ENCODE results near the gene REEP1. TPM values are rescaled to one million over a fixed set of nuclear protein-coding genes. Genes with fewer than 3 reads are reported as not detected.
"Not testable (repeated sequence)": the region's sequence is repeated elsewhere in the genome, so short reads cannot be mapped to it uniquely, and the experiment has no call there.

The REEP1 gene
- total RNA-seq, 2 experiments from 2014 or later: 0.23 to 0.25 TPM

DNA sequence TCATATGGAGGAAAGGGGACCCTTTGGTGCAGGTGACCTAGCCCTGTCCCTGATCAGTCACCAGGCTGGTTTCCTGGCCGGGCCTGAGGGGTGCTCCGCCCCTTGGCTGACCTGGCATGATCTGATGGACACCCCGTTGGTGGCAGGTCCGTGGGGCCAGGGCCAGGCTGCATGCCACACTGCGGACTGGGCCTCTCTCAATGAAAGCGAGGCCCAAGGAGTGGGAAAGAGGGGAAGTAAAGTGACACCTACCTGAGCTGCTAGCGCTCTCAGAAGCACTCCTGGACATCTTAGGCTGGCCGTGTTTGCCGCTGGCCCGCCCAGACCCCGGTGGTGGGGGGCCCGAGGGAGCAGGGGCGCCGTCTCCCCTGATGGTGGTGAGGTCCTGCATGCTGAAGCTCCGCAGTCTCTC, 105.0 kb downstream of the REEP1 start:
- ChIA-PET CTCF (interaction anchor here (1.1 kb wide), 1 partner anchor 11 kb away, joined by 3 read pairs; no protein-coding TSS in a partner anchor), POLR2A (no interaction called here)

DNA sequence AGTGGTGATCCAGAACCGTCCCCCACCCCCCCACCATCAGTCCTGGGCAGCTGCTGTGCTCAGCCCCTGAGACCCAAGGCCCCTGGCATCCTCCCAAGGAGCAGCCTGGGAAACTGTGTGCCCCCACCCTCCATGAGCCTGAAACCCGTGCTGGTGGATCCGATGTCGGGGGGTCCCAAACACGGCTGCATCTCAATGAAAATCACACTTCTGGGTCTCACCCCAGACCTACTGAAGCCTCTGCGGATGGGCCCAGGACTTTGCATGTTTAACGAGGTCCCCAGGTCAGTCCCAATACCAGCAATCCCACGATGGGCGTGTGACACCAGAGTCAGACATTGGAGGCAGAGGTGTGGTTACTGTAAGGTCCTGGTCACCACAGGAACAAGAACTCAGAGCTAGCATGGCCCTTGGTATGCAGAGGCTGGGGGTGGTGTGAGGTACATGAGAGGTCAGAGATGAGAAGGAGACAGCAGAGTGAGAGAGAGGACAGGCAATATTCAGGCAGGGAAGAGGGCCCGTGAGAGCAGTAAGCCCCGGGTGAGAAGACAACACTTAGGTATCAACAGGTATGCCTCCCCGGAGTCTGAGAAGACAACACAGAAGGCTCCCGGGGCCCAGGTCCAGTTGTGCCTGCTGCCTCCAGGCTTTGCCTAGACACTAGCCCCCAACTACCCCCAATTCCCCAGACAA, 105.6 kb downstream of the REEP1 start:
- ChIA-PET CTCF (interaction anchor here (1.1 to 1.5 kb wide), 2 partner anchors 10 to 11 kb away, joined by 3 to 5 read pairs; no protein-coding TSS in a partner anchor), POLR2A (no interaction called here)

DNA sequence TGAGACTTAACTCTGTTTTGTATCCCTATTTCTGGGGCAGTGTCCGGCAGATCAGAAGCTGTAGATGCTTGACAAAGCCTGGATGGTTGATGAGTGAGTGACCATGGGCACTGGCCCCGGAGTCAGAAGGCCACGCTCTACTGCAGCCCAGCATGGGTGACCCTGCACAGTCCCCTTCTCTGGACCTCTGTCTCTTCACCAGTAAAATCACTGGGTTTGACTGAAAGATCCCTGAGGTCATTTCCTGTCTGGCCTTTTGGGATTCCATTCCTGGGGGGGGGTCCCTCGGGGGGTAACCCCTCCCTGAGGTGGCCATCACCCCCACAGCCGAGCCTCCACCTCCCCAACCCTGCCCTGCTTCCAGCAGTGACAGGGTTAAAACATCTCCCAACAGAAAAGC, 106.5 kb downstream of the REEP1 start:
- ChIA-PET POLR2A (no interaction called here), CTCF (interaction anchor here (1.5 kb wide), 1 partner anchor 9 kb away, joined by 5 read pairs; no protein-coding TSS in a partner anchor)

DNA sequence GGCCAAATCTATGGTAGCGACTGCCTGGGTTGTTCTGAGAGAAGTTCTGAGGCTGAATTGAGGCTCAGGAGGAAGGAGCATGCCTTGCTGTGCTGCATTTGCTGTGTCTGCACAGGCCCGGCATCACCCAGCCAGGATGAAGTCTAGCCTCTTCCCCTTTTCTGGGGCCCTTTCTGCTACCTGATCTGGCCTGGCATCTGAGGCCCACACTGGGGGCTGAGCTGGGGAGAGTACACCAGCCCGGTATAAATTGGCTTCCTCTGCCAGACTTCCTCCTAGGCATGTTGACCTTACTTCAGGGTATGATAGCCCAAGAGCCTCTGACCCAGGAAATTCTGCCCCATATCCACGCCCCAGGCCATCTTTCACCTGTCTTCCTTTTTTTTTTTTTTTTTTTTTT, 108.2 kb downstream of the REEP1 start:
- CTCF ChIA-PET: interaction anchor here (0.6 to 1.3 kb wide), 2 partner anchors 68 to 546 kb away, joined by 3 read pairs; no protein-coding TSS in a partner anchor
- POLR2A ChIA-PET: no interaction called here

DNA sequence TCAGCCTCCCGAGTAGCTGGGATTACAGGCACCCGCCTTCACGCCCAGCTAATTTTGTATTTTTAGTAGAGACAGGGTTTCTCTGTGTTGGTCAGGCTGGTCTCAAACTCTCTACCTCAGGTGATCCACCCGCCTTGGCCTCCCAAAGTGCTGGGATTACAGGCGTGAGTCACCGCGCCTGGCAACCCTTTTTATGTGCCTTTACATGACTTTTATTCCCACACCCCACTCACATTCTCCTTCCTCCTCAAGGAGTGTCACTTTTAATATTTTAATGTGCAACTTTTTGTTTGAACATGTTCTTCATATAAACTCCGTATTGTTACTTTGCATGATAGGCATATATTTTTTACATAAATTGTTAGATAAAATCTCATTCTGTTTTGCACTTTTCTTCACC, 108.9 kb downstream of the REEP1 start:
- POLR2A ChIA-PET, CTCF ChIA-PET: not testable (repeated sequence)

DNA sequence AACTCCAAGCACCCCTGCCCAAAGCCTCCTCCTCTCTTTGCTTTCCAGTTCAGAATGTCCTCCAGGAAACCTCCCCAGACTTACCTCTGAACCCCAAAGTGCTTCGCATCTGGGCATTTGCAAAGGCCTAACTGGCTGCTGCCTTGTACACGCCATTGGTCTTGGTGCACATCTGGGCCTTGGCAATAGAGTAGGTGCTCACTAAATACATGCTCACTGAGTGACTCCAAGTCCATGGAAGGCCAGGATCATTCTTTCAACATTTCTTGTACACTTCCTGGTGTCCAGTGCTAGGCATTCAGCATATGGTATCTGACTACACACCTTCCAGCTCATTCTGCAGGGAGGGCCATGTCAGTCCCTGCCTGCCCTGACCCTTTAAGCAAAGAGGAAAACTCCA, 109.7 kb downstream of the REEP1 start:
- CTCF ChIA-PET: no interaction called here
- POLR2A ChIA-PET: no interaction called here

DNA sequence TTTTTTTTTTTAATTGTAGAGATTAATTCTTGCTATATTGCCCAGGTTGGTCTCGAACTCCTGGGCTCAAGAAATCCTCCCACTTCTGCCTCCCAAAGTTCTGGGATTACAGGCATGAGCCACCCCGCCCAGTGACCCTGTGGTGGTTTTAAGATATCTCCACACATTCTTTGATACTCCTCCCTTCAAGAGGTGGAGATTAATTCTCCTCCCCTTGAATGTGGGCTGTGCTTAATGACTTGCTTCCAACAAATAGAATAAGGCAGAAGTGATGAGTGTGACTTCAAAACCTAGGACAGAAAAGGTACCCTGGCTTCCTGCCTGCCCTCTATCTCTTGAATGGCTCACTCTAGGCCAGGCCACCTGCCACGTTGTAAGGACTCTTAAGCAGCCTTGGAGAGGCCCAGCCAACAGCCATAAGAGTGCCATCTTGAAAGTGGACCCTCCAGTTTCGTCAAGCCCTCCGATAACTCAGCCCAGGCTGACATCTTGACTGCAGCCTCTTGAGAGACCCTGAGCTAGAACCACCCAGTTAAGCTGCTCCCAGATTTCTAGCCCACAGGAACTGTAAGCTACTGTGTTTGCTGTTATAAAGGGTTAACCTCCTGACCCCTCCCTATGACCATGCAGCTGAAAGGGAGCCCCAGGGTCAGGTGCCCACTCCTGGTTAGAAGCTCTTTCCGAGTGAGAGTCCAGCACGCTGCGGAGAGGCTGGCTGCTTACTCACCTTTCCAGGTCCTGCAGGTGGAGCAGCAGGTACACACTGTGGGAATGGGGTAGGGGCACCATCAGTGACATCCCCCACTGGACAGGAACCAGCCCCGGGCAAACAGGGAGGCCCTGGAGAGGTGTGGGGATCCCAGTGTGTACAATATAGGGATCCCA, 110.5 kb downstream of the REEP1 start:
- CTCF ChIA-PET: no interaction called here
- POLR2A ChIA-PET: no interaction called here

DNA sequence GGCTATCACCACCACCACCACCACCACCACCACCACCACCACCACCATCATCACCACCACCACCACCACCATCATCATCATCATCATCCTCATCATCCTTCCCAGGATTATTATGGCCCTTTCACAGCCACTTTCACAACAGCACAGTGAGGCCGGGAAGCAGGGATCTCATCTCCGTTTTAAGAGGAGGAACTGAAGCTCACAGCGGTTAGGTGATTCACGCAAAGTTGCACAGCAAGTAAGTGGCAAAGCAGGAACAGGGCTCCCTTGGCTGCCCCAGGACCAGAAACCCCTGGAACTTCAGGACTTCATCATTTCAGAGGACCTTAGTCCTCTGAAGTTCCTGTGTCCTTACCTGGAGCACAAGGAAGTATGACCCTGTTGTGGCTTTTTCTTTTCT, 111.4 kb downstream of the REEP1 start:
- POLR2A ChIA-PET: no interaction called here
- CTCF ChIA-PET: no interaction called here

DNA sequence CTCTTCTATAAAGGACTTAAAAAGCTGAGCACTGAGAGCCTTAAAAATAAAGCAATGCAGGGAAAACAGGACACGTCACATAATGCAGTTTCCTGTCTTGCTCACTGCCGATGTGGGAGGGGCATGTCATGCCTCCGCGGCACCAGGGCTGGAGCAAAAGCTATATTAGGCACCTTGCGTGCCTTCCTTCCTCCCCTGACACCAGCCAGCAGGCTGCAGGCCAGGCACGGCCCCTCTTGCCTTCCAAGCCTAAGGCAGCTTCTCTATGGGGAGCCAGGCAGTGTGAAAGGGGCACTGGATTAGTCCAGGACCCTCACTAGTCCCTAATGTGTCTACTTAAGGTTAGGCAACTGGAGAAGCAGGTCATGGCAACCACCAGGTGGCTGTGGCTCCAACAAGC, 111.8 kb downstream of the REEP1 start:
- POLR2A ChIA-PET: no interaction called here
- CTCF ChIA-PET: interaction anchor here (1.2 kb wide), 1 partner anchor 72 kb away, joined by 3 read pairs; no protein-coding TSS in a partner anchor

DNA sequence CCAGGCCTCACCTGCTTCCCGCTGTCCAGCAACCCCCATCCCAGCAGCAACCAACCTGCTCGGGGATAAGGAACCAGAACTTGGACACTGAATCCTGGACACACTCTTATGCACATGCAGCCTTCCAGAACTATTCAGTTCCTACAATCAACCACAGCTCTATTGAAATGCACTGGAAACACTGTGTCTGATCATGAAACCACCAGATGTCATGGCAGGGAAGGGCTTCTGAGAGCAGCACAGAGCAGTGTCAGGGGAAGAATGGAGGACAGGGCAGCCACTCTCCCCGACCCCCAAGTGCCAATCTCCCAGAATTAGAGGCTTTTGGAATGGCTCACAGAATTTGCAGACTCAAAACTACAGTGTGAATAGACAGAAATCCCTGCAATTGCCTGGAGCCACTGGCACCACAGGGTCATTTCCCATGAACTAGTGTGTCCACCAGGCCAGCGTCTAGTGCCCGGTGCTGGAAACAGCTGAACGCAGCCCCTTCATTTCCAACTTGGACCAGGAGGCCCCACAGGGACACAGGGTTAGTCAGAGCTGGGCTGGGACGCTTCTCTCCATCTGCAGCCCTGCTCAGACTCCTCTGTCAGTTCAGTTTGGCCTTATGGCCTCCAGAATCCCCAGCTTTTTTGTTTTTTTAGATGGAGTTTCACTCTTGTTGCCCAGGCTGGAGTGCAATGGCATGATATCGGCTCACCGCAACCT, 112.6 kb downstream of the REEP1 start:
- POLR2A ChIA-PET: no interaction called here
- CTCF ChIA-PET: interaction anchor here (1.2 kb wide), 1 partner anchor 73 kb away, joined by 3 read pairs; no protein-coding TSS in a partner anchor

DNA sequence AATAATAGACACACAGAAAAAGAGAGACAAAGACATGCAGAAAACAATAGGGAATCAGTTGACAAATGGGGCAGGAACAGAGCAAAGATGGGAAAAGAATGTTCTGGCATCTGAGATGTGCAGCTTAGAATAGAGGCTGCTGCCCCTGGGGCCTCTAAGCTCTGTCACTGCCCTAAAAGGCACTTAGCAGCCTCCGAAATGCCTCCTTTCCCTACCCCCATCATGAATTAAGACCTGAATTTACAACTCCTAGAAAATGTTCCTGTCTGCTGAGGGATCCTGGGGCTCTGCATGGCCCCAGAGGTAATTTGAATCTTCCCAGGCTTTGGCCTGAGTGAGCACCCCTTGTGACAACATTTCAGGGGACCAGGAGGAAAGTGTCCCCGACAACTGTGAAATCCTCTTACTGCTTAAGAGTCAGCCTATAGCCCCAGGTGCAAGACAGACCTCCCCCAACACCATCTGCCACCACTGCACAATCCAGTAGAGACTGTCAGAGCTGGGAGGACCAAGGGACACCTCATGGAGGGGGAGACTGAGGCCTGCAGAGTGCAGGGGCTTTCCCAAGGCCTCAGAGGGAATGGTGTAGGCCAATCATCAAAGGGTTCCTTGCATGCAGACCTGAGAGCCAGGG, 113.4 kb downstream of the REEP1 start:
- ChIA-PET POLR2A (interaction anchor here (0.5 kb wide), 1 partner anchor 9 kb away, joined by 3 read pairs; no protein-coding TSS in a partner anchor), CTCF (interaction anchor here (1.2 kb wide), 1 partner anchor 17 kb away, joined by 3 read pairs; no protein-coding TSS in a partner anchor)

DNA sequence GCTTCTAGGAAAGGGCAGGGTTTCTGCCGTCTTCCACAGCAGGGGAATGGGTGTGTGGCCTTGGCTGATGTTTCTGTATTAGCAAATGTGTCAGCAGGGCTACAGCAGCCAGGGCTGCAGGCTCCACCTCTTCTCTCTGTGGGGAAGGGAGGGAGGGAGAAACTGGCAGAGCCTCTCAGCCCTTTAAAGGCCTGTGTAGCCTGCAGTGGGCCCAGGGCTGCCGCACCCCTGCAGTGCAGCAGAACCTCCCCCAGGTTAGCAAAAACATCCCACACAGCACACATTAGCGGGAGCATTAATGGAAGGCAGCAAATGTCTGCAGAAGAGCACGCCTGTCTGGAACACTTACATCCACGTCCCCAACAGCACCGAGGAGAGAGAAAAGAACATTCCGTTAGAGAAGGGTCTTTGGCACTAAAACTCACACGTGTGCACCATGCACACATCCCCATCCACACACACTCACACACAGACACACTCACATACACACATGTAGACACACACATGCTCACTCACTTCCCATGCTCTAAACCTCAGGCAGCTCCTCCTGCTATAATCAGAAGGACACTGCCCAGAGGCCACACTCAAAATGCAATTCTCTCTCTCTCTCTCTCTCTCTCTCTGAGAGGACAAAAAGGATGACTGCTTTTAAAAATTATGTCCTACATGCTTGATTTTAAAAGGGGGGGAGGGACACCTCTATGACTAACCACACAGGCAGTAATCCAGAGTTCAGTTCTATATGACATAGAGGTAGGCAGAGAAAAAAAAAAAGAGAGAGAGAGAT, 114.1 kb downstream of the REEP1 start:
- POLR2A ChIA-PET: interaction anchor here (0.5 kb wide), 1 partner anchor 8 kb away, joined by 3 read pairs; no protein-coding TSS in a partner anchor
- CTCF ChIA-PET: interaction anchor here (1.2 kb wide), 1 partner anchor 18 kb away, joined by 3 read pairs; no protein-coding TSS in a partner anchor

DNA sequence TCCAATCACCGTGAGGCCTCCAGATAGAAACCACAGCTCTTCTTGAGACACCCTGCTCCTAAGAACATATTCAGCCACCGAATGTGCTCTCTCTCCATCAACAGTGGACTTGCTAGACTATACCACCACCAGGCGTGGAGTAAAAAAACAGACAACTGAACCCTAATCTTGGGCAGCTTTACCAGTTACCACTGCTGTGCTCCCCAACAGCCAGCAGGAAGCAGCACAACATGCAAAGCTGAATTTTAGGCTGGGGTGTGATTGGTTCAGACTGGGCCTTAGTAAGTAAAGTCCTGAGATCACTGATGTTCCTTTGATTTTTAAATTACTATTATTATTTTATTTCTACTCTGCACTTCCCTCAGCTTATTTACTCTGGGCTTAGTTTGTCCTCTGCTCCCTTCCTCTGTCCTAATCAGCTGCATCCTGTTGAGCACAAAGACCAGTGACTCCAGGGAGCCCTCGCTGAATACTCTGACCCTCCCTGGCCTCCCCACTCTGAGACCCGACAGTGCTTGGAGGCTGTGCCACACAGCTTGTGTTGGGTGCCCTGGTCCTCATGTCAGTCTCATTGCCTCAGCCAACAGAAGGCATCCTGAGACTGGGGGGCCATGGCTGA, 116.3 kb downstream of the REEP1 start:
- ChIA-PET POLR2A (no interaction called here), CTCF (interaction anchor here (0.5 to 3.4 kb wide), 14 partner anchors 10 to 221 kb away, joined by 3 to 17 read pairs (median 4); partner anchors contain the start of gene KDM3A)

DNA sequence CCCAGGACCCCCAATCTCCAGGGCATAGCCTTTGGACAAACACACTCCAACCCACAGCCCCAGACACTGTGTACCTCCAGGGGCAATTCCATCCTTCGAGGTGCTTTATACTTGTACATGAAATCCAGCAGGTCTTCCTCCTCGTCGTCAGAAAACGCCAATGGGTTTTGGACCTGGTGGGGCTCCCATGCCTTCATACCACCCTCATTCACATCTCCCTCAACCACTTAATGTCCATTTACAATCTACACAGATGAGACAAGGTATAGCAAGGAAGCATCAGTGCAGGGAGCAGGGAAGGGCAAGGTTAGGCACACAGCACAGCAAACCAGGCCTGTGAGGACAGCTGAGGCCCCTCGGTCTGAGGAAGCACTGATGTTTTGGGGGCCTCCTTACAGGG, 117.5 kb downstream of the REEP1 start:
- CTCF ChIA-PET: interaction anchor here (1.3 to 3.4 kb wide), 2 partner anchors 74 to 149 kb away, joined by 4 to 17 read pairs; no protein-coding TSS in a partner anchor
- POLR2A ChIA-PET: no interaction called here

DNA sequence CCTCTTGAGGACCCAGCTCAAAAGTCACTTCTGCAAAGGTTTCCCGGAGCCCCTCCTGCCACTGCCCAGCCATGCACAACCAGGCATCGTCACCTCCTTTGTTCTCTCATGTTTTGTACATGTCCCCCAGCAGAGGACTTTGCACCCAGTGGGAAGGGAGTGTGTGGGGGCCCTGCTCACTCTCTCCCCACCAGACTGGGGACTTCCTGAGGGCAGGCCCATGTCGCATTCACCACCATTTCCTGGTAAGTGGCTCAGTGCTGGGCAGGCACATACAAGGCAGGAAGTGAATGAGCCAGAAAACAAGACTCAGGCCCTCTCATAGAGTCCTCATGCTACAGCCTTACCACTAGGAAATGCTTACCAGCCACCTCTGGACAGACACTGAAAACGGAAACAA, 119.3 kb downstream of the REEP1 start:
- CTCF ChIA-PET: no interaction called here
- POLR2A ChIA-PET: no interaction called here

DNA sequence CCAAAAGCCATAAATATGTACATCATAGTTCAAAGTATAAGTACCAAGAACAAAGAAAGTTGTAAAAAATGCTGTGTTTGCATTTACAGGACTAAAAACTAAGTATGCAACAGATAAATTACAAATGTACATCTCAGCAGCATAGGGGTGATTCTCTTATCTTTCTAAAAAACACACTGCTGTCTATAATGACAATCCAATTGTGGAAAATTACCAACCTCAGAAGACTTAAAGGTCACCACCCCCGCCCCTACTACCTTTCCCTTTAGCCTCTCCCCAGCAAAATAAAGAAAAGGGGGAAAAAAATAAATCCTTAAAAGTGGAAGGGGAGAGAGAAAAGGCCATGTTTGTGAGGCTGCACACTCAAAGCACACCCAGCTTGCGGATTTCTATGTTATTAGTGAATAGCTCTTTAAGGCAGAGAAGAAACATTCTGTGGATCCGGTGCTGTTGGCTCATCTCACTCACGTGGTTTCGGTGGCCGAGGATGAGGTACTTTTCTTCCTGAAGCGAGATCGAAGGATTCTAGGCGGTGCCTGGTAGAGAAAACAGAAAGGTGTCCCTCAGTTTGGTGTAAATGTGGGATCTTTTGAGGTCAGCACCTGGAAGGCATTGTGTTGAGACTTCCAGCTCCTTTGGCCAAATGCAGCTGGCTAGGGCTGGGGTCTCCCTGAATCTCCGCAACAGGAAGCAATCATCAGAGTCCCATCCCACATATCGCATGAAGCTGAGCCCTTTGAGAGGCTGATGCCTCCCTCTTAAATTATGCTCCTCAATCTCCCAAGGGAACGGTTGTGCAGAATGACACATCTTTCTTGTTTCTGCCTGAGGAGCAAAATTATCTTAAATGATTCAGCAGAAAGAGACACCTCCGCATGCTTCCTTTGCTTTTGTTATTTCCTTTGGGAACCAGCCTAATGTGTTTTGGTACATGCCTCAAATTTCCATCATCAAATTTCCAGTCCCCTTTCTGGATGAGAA, 120.6 kb downstream of the REEP1 start:
- ChIA-PET CTCF (interaction anchor here (1.0 to 1.1 kb wide), 2 partner anchors 33 to 152 kb away, joined by 3 to 4 read pairs; no protein-coding TSS in a partner anchor), POLR2A (no interaction called here)

DNA sequence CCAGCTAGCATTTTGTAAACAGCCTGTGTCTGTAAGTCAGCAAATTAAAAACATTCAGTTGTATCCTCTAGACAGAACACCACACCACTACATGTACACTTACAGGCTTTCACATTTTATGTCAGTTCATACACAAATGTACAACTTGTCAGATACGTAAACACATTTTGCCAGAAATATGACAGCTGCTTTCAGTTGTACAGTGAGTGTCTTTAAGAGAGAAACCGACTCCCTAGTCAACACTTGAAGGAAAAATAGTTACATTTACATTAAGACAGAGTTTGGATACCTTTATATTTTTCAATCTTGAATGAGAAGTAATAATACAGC, 123.0 kb downstream of the REEP1 start:
- ChIA-PET CTCF (no interaction called here), POLR2A (interaction anchor here (0.6 kb wide), 1 partner anchor 627 kb away, joined by 4 read pairs; no protein-coding TSS in a partner anchor)

All from activated CD8-positive, alpha-beta memory T cell treated with anti-CD3 and anti-CD28 coated beads for 36 hours (primary cell).